Activated T-helper 1 cell treated with anti-CD3 and anti-CD28 coated beads, Interleukin-12 subunit alpha, Interleukin-12 subunit beta, Interleukin-2, Interleukin-4 antibody, amounts not matched to agents 30 ng/mL and 10 ng/mL and 1 ng/mL, durations not matched to agents 14 hours and 24 hours and 36 hours (primary cell): Measurements from ENCODE around the gene CYB5B. TPM values are rescaled to one million over a fixed set of nuclear protein-coding genes. Genes with fewer than 3 reads are reported as not detected.

Experiments
- DNase-seq: peaks from one replicate; pipeline ENCODE4 v3.0.0; 2021; ENCODE audit warnings: low spot score
- H3K27ac Mint-ChIP-seq: one replicate; pipeline ENCODE4 v1.8.0; 2021; ENCODE audit warnings: mild to moderate bottlenecking, mixed read lengths
- H3K27me3 Mint-ChIP-seq: one replicate; pipeline ENCODE4 v1.8.0; 2022; ENCODE audit warnings: mild to moderate bottlenecking, moderate library complexity, mixed read lengths; ENCODE audit not compliant: insufficient read depth
- H3K36me3 Mint-ChIP-seq: one replicate; pipeline ENCODE4 v1.8.0; 2021; ENCODE audit warnings: low read depth, mixed read lengths
- H3K4me1 Mint-ChIP-seq: one replicate; pipeline ENCODE4 v1.8.0; 2021; ENCODE audit warnings: low read depth, mixed read lengths
- H3K4me3 Mint-ChIP-seq: one replicate; pipeline ENCODE4 v1.8.0; 2021; ENCODE audit warnings: mild to moderate bottlenecking, moderate library complexity, mixed read lengths
- H3K9me3 Mint-ChIP-seq: one replicate; pipeline ENCODE4 v1.8.0; 2021; ENCODE audit warnings: mixed read lengths
- intact Hi-C: fragments of 100-400 bp; cut with micrococcal nuclease; formaldehyde crosslinking; loops from one replicate; pipeline ENCODE4 v1.15.1; 2024
- total RNA-seq: library from RNA; stranded (reverse); gene quantifications from 2 replicates; pipeline ENCODE4 v1.2.3, GENCODE V29; 2022

Gene CYB5B
- total RNA-seq, 1 donor from 2014 or later: 166 TPM

GRCh38 chr16:69503244-69503643 is 78.8 kb downstream of the CYB5B start:
- Mint-ChIP-seq H3K27ac (no peak overlapping the region), H3K36me3 (no peaks in the 10 kb centered on the region), H3K9me3 (no peaks in the 10 kb centered on the region), H3K27me3 (no peaks in the 10 kb centered on the region), H3K4me1 (peaks cover 8% of the 10 kb centered on the region), H3K4me3 (no peak overlapping the region)
- DNase-seq: no peak
- intact Hi-C loops: no loop called here

DNA sequence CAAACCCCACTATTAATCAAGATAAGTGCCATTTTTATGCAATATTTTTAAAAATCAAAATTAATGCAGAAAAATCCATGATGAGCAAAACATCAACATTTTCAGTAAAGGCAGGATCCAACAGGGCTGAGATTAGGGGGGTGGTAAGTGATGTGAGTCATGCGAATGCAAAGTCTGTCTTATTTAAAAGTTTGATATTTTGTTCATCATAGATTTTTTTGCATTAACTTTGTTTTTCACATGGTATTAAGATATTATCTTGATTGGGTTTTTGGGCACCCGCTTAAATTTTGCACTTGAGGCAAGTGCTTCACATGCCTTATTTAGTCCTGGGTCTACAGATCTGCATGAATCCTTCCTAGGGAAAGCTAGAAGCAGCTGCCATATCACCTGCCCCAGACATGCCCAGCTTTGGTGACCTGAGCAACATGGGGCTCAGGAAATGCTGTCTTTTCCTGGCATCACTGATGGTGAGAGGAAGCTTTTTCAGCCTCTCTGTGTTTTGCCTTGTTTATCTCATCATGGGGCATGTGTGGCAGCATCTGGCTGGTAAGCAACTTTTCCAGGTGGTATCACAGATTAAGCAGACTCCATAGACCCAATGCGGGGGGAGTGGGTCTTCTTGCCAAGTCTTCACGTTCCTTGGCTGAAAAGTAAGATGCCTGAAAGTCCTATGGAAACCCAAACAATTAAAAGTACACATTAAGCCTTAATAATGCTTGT is 83.8 kb downstream of the CYB5B start:
- intact Hi-C loops: no loop called here
- Mint-ChIP-seq H3K36me3 (peaks cover 1% of the 10 kb centered on the region), H3K4me3 (no peak overlapping the region), H3K27me3 (no peaks in the 10 kb centered on the region), H3K4me1 (no peaks in the 10 kb centered on the region), H3K27ac (no peak overlapping the region), H3K9me3 (no peaks in the 10 kb centered on the region)
- no peak for DNase-seq

DNA sequence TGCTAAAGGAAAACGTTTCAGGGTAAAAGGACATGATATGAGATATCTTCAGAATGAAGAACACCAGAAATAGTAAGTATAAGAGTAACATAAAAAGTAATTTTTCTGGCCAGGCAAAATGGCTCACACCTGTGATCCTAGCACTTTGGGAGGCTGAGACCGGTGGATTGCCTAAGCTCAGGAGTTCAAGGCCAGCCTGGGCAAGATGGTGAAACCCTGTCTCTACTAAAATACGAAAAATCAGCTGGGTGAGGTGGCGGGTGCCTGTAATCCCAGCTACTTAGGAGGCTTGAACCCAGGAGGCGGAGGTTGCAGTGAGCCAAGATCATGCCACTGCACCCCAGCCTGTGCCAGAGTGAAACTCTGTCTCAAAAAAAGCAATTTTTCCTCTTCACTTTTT is 84.7 kb downstream of the CYB5B start:
- Mint-ChIP-seq H3K36me3 (peaks cover 1% of the 10 kb centered on the region), H3K4me3 (no peak overlapping the region), H3K4me1 (no peaks in the 10 kb centered on the region), H3K27ac (no peak overlapping the region), H3K27me3 (no peaks in the 10 kb centered on the region), H3K9me3 (no peaks in the 10 kb centered on the region)
- intact Hi-C loops: no loop called here
- no peak for DNase-seq

DNA sequence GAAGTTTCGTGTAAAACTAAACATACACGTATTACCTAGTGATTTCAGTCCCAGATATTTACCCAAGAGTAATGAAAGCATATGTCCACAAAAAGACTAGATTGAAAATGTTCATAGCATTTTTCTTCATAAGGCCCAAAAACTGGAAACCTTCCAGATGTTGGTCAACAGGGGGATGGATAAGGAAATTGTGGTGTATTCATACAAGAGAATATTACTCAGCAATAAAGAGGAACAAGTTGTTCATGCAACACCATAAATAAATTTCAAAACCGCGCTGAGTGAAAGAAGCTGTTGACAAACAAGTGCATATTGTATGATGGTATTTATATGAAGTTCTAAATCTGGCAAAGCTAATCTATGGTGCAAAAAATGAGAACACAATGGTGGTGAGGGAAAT is 87.2 kb downstream of the CYB5B start:
- intact Hi-C loops: no loop called here
- Mint-ChIP-seq H3K9me3 (no peaks in the 10 kb centered on the region), H3K27me3 (no peaks in the 10 kb centered on the region), H3K27ac (no peak overlapping the region), H3K36me3 (peaks cover 1% of the 10 kb centered on the region), H3K4me1 (peaks cover 5% of the 10 kb centered on the region), H3K4me3 (no peak overlapping the region)
- no peak for DNase-seq

- peaks cover 1% of the 10 kb centered on the region for H3K36me3 Mint-ChIP-seq
- H3K9me3 Mint-ChIP-seq: no peaks in the 10 kb centered on the region
These were observed 89.0 kb downstream of the CYB5B start for GRCh38 chr16:69513180-69513966.

DNA sequence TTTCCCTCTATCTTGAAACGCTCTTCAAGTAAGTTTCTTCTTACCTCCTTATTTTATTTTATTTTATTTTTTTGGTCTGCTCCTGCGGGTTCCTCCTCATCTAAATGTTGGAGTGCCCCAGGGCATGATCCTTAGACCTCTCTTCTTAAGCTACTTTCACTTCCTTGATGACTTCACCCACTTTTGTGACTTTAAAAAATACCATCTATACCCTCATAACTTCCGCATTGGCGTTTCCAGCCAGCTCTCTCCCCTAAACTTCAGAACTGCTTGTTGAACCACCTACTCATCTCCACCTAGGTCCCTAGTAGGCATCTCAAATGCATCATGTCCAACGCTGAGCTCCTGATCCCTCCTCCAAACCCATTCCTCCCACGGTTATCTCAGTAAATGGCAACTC is 89.9 kb downstream of the CYB5B start:
- H3K27ac Mint-ChIP-seq: no peak overlapping the region
- peaks cover 1% of the 10 kb centered on the region for H3K36me3 Mint-ChIP-seq
- intact Hi-C loops: no loop called here
- no peak for DNase-seq
- H3K27me3 Mint-ChIP-seq: no peaks in the 10 kb centered on the region
- no peak overlapping the region for H3K4me3 Mint-ChIP-seq
- peaks cover 5% of the 10 kb centered on the region for H3K4me1 Mint-ChIP-seq
- H3K9me3 Mint-ChIP-seq: no peaks in the 10 kb centered on the region

More at GRCh38 chr16:69513180-69513966, 89.0 kb downstream of the CYB5B start:
- H3K27ac Mint-ChIP-seq: no peak overlapping the region
- intact Hi-C loops: no loop called here
- DNase-seq: no peak
- no peaks in the 10 kb centered on the region for H3K27me3 Mint-ChIP-seq
- peaks cover 5% of the 10 kb centered on the region for H3K4me1 Mint-ChIP-seq
- no peak overlapping the region for H3K4me3 Mint-ChIP-seq

Other genes with a start within 250 kb of the CYB5B start
- 27.9 and 29.4 TPM in 2 replicates for gene SNTB2, start 237.5 kb upstream of the CYB5B start, total RNA-seq
- 37.9 and 42.4 TPM in 2 replicates for gene VPS4A, start 113.3 kb upstream of the CYB5B start, total RNA-seq
- 17.4 and 21.5 TPM in 2 replicates for gene PDF, start 94.0 kb upstream of the CYB5B start, total RNA-seq
- gene COG8, start 85.1 kb upstream of the CYB5B start, total RNA-seq: 45.3 and 46.5 TPM in 2 replicates
- gene NIP7, start 84.8 kb upstream of the CYB5B start, total RNA-seq: 80.7 and 85.8 TPM in 2 replicates
- 1.2 and 1.3 TPM in 2 replicates for gene TMED6, start 72.8 kb upstream of the CYB5B start, total RNA-seq
- 59.4 and 67.0 TPM in 2 replicates for gene TERF2, start 38.6 kb upstream of the CYB5B start, total RNA-seq
- gene NFAT5, start 141.3 kb downstream of the CYB5B start, total RNA-seq: 54.2 and 54.4 TPM in 2 replicates